ENCODE measurements around the gene MARK3. TPM values are rescaled to one million over a fixed set of nuclear protein-coding genes. Genes with fewer than 3 reads are reported as not detected.
A peak's percentile ranks its signal among the peaks of the same experiment; 100 is the strongest.

MARK3 gene
- total and polyA plus RNA-seq, 2 of the 4 experiments (the other 2 are of a cell fraction): 78.5 to 80.5 TPM

GRCh38 chr14:103518422-103519042, 133.3 kb downstream of the MARK3 start:
- Histone ChIP-seq H2BK20ac (ENCODE audit: low read depth, low read length) (no peak overlapping the region), H3K14ac (replicated peaks; ENCODE audit: low read depth, low read length) (no peak overlapping the region), H3K9me1 (ENCODE audit: insufficient read depth, low read length) (no peaks in the 10 kb centered on the region), H3K4ac (ENCODE audit: low read depth, low read length) (no peak overlapping the region), H3K18ac (ENCODE audit: low read depth, low read length) (no peak overlapping the region), H4K5ac (ENCODE audit: low read depth, low read length) (no peak overlapping the region), H2AK9ac (replicated peaks; ENCODE audit: low read depth, low read length, poor library complexity) (peak overlapping the region; percentile 60), H4K91ac (ENCODE audit: insufficient read depth, low read depth, low read length) (no peak overlapping the region), H2BK120ac (ENCODE audit: low read depth, low read length) (no peak overlapping the region), H2AFZ (replicated peaks; ENCODE audit: low read length, poor library complexity) (peak overlapping the region; percentile 71), H3K27me3 (ENCODE audit: control insufficient read depth, insufficient read depth, low read length) (peaks cover 12% of the 10 kb centered on the region), H2AK5ac (ENCODE audit: low read depth, low read length) (peak overlapping the region; percentile 30; the same call in 1 of the 2 replicates), H3K9me3 (ENCODE audit: control insufficient read depth, insufficient read depth, low read length) (no peaks in the 10 kb centered on the region), H2BK15ac (ENCODE audit: low read depth, low read length) (no peak overlapping the region), H3K4me1 (ENCODE audit: control insufficient read depth, insufficient read depth, low read length) (peaks cover 18% of the 10 kb centered on the region), H3K36me3 (ENCODE audit: control insufficient read depth, insufficient read depth, low read length) (peaks cover 2% of the 10 kb centered on the region; the same call in 1 of the 2 replicates), H3K27ac (ENCODE audit: insufficient read depth, low read length) (no peak overlapping the region), H3K79me1 (ENCODE audit: low read depth in 1 of 2, low read length in 2 of 2) (peaks cover 0 to 7% of the 10 kb centered on the region in 2 experiments; a peak in 1 of 4 replicates), H3K4me3 (ENCODE audit: insufficient read depth, low read depth, low read length) (no peak overlapping the region), H3K9ac (ENCODE audit: low read depth, low read length) (no peak overlapping the region), H4K20me1 (ENCODE audit: insufficient read depth, low read length) (peaks cover 12% of the 10 kb centered on the region), H3K23ac (ENCODE audit: low read depth, low read length) (no peak overlapping the region), H4K8ac (ENCODE audit: low read depth in 2 of 2, low read length in 2 of 2) (0 out of 4 replicates have a peak overlapping the region, but pooled peaks of 1 of the 2 experiments have one; percentile 24), H3K4me2 (ENCODE audit: low read depth, low read length) (no peak overlapping the region), H2BK5ac (ENCODE audit: low read depth, low read length, poor library complexity, severe bottlenecking) (no peak overlapping the region), H3K56ac (ENCODE audit: extremely low read depth, insufficient read depth, low read length) (no peak overlapping the region)
- dilution Hi-C loops (cut with HindIII; ENCODE audit: low sequenced_read_pairs, unreplicated experiment) (no loop called here), intact Hi-C loops (cut with micrococcal nuclease) (loop anchor here (1.0 kb wide), 1 partner anchor 28 kb away; no protein-coding TSS in a partner anchor), in situ Hi-C loops (cut with MboI; ENCODE audit: low sequenced_read_pairs) (no loop called here)
- ChIA-PET POLR2A (ENCODE audit: unreplicated experiment) (no interaction called here), CTCF (interaction anchor here (0.5 to 1.5 kb wide), 7 partner anchors 10 to 149 kb away, joined by 3 to 7 read pairs (median 3); partner anchors contain the start of gene TRMT61A)
- WGBS, 2 experiments (ENCODE audit: extremely low coverage in 2 of 2, insufficient read length in 1 of 2): no CpG with 5 or more reads among the region's 9 CpGs
- no TSS peak for BruUV-seq (replicated peaks)
- DNase-seq (peak; percentile 29), ATAC-seq (ENCODE audit: low read depth) (peak; percentile 45)
- 0 out of 2 replicates have a peak, but pooled peaks have one; percentile 36 for TF ChIP-seq POLR2A (IDR thresholded peaks at IDR 0.05; ENCODE audit: low read depth, low read length)
- TF ChIP-seq ELK1 (IDR thresholded peaks at IDR 0.05; ENCODE audit: borderline replicate concordance, low read depth, low read length): no peak
- TF ChIP-seq SMC3 (IDR thresholded peaks at IDR 0.05; ENCODE audit: low read depth, low read length): peak; percentile 64
- peak; percentile 54; the same call in 1 of the 2 replicates for TF ChIP-seq MAZ (IDR thresholded peaks at IDR 0.05; ENCODE audit: borderline replicate concordance, low read depth, low read length)
- no peak for TF ChIP-seq BHLHE40 (IDR thresholded peaks at IDR 0.05; ENCODE audit: low read depth, low read length)
- TF ChIP-seq RCOR1 (IDR thresholded peaks at IDR 0.05; ENCODE audit: insufficient replicate concordance, low read length): no peak
- TF ChIP-seq FOS (IDR thresholded peaks at IDR 0.05; ENCODE audit: low read depth, low read length): no peak
- no peak for TF ChIP-seq MXI1 (IDR thresholded peaks at IDR 0.05; ENCODE audit: borderline replicate concordance, low read depth, low read length)
- no peak for TF ChIP-seq NFE2L2 (IDR thresholded peaks at IDR 0.05; ENCODE audit: low read depth, low read length)
- TF ChIP-seq CEBPB (IDR thresholded peaks at IDR 0.05; ENCODE audit: low read depth, low read length): no peak
- TF ChIP-seq CHD1 (IDR thresholded peaks at IDR 0.05; ENCODE audit: low read depth, low read length): no peak
- no peak for TF ChIP-seq MAFK (IDR thresholded peaks at IDR 0.05; ENCODE audit: low read depth, low read length)
- TF ChIP-seq RAD21 (IDR thresholded peaks at IDR 0.05; ENCODE audit: low read length): peak; percentile 69
- peak; percentile 76 for TF ChIP-seq CTCF (conservative IDR thresholded peaks at IDR 0.05; ENCODE audit: low read depth, low read length)
- no peak for TF ChIP-seq RFX5 (IDR thresholded peaks at IDR 0.05; ENCODE audit: low read depth, low read length)

Measured in IMR-90 (cell line).